Esophagus squamous epithelium (tissue), 4 donors: ENCODE data around the gene GLB1L3.
"Not testable (repeated sequence)": the region's sequence is repeated elsewhere in the genome, so short reads cannot be mapped to it uniquely, and the experiment has no call there.

Experiments used
- POLR2A ChIP-seq, 4 donors: fragments of 450-650 bp; IDR thresholded peaks; one replicate each; pipeline ENCODE4 v1.6.1; 2017; ENCODE audit warnings: antibody characterized with exemption in 4 of 4, mild to moderate bottlenecking in 4 of 4, moderate library complexity in 3 of 4
- TF ChIP-seq, protein P1 (sequence below), 6 experiments: fragments of 450-650 bp in 4 of 6; fragments of 200-600 bp in 2 of 6; sonication (generic) in 2 of 6; IDR thresholded peaks; one replicate each; pipeline ENCODE4 v1.5.1; 2016 to 2019; ENCODE audit warnings: antibody characterized with exemption in 6 of 6, mild to moderate bottlenecking in 4 of 6, moderate library complexity in 4 of 6

DNA sequence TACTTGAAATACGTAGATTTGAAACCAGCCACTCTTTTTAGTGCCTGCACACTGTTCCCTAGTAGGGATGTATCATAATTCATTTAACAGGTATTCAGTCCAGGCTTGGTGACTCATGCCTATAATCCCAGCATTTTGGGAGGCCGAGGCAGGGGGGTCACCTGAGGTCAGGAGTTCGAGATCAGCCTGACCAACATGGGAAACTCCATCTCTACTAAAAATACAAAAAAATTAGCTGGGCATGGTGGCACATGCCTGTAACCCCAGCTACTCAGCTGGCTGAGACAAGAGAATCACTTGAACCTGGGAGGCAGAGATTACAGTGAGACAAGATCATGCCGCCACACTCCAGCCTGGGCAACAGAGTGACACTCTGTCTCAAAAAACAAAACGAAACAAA, 8.2 kb downstream of the GLB1L3 start:
- not testable (repeated sequence) for TF ChIP-seq POLR2A (IDR thresholded peaks at IDR 0.05)
- TF ChIP-seq, protein P1, sequence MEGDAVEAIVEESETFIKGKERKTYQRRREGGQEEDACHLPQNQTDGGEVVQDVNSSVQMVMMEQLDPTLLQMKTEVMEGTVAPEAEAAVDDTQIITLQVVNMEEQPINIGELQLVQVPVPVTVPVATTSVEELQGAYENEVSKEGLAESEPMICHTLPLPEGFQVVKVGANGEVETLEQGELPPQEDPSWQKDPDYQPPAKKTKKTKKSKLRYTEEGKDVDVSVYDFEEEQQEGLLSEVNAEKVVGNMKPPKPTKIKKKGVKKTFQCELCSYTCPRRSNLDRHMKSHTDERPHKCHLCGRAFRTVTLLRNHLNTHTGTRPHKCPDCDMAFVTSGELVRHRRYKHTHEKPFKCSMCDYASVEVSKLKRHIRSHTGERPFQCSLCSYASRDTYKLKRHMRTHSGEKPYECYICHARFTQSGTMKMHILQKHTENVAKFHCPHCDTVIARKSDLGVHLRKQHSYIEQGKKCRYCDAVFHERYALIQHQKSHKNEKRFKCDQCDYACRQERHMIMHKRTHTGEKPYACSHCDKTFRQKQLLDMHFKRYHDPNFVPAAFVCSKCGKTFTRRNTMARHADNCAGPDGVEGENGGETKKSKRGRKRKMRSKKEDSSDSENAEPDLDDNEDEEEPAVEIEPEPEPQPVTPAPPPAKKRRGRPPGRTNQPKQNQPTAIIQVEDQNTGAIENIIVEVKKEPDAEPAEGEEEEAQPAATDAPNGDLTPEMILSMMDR (IDR thresholded peaks at IDR 0.05), result not testable (repeated sequence)
